Natural killer cell (primary cell): ENCODE results near the gene CNDP1. TPM values are rescaled to one million over a fixed set of nuclear protein-coding genes. Genes with fewer than 3 reads are reported as not detected.

ENCODE experiments used
- ATAC-seq, 3 donors: fragments of 150-1000 bp in 2 of 3; fragments of 200-7000 bp in 1 of 3; cut with Tn5 transposase; 1 replicate in 1 of 3; 2 replicates in 2 of 3; pipeline ENCODE4 v1.10.0; 2021; ENCODE audit warnings: mild to moderate bottlenecking in 2 of 3, moderate library complexity in 2 of 3
- DNase-seq, 2 donors: peaks; one replicate each; pipeline versions ENCODE4 v3.0.0 to v3.0.0-alpha.2; 2013 to 2021; ENCODE audit warnings: mixed read lengths in 1 of 2
- H3K27ac ChIP-seq: one replicate; pipeline ENCODE4 v1.5.1; 2013; ENCODE audit warnings: mild to moderate bottlenecking, low read length
- H3K27me3 ChIP-seq: one replicate; pipeline ENCODE4 v1.6.1; 2013; ENCODE audit warnings: low read length; ENCODE audit not compliant: control insufficient read depth, insufficient read depth
- H3K36me3 ChIP-seq: one replicate; pipeline ENCODE4 v1.6.1; 2013; ENCODE audit warnings: low read length; ENCODE audit not compliant: control insufficient read depth, insufficient read depth
- H3K4me1 ChIP-seq: one replicate; pipeline ENCODE4 v1.6.1; 2013; ENCODE audit warnings: low read length; ENCODE audit not compliant: control insufficient read depth, insufficient read depth
- H3K4me3 ChIP-seq: one replicate; pipeline ENCODE4 v1.5.1; 2013; ENCODE audit warnings: low read length
- H3K9me3 ChIP-seq: one replicate; pipeline ENCODE4 v1.6.1; 2013; ENCODE audit warnings: low read length; ENCODE audit not compliant: control insufficient read depth, insufficient read depth
- H3K27ac Mint-ChIP-seq, 2 donors: one replicate each; pipeline ENCODE4 v1.8.0; 2022; ENCODE audit warnings: mild to moderate bottlenecking in 2 of 2, mixed read lengths in 2 of 2, moderate library complexity in 1 of 2
- H3K27me3 Mint-ChIP-seq, 2 donors: one replicate each; pipeline ENCODE4 v1.8.0; 2022; ENCODE audit warnings: low read depth in 2 of 2, mixed read lengths in 2 of 2
- H3K36me3 Mint-ChIP-seq: one replicate; pipeline ENCODE4 v1.8.0; 2022; ENCODE audit warnings: mixed read lengths
- H3K4me1 Mint-ChIP-seq, 2 donors: one replicate each; pipeline ENCODE4 v1.8.0; 2022; ENCODE audit warnings: mixed read lengths in 2 of 2
- H3K4me3 Mint-ChIP-seq: one replicate; pipeline ENCODE4 v1.8.0; 2022; ENCODE audit warnings: mild to moderate bottlenecking, moderate library complexity, mixed read lengths
- H3K9me3 Mint-ChIP-seq, 2 donors: one replicate each; pipeline ENCODE4 v1.8.0; 2022; ENCODE audit warnings: mixed read lengths in 2 of 2
- CTCF ChIP-seq: fragments of 200-600 bp; IDR thresholded peaks from one replicate; pipeline ENCODE4 v1.8.0; 2022; ENCODE audit warnings: antibody characterized with exemption
- WGBS: methylation state at CpG from one replicate; pipeline ENCODE4 v1.1.7; 2013; ENCODE audit warnings: missing lambda C conversion rate; ENCODE audit not compliant: insufficient coverage; 5-methylcytosine and 5-hydroxymethylcytosine counted together
- intact Hi-C: fragments of 100-400 bp; cut with micrococcal nuclease; formaldehyde crosslinking; loops from one replicate; pipeline ENCODE4 v1.14.2; 2022
- total RNA-seq, 4 donors: library from RNA; stranded (reverse); fragments of 120-200 nt in 1 of 4; gene quantifications; one replicate each; pipeline versions ENCODE4 v1.2.3 to v1.2.4, GENCODE V29; 2013 to 2022

CNDP1 gene
- total RNA-seq, 3 donors from 2014 or later (not counting 1 experiment from before 2014, with no cell fraction given) = 0.31 to 0.60 (median 0.57) TPM

- no peak for ATAC-seq
- no peak for TF ChIP-seq CTCF
- peaks cover 91% of the 10 kb centered on the region for H3K36me3 ChIP-seq
- 95% methylated on average over 7 of the region's 7 CpGs for WGBS
- H3K27ac ChIP-seq = no peak overlapping the region
- Mint-ChIP-seq H3K4me1 (peaks cover 7 to 33% of the 10 kb centered on the region in 2 donors), H3K27ac (no peak overlapping the region), H3K4me3 (no peak overlapping the region), H3K9me3 (no peaks in the 10 kb centered on the region), H3K36me3 (peaks cover 2% of the 10 kb centered on the region), H3K27me3 (no peaks in the 10 kb centered on the region)
- DNase-seq = no peak
- H3K4me3 ChIP-seq = no peak overlapping the region
- no peaks in the 10 kb centered on the region for H3K9me3 ChIP-seq
- intact Hi-C loops = no loop called here
- no peaks in the 10 kb centered on the region for H3K4me1 ChIP-seq
- no peaks in the 10 kb centered on the region for H3K27me3 ChIP-seq
Measured at GRCh38 chr18:74511823-74512222, 22.5 kb upstream of the CNDP1 start.

- no peak overlapping the region for H3K4me3 Mint-ChIP-seq
- peaks cover 6 to 27% of the 10 kb centered on the region in 2 donors for H3K4me1 Mint-ChIP-seq
- H3K27ac ChIP-seq = no peak overlapping the region
- H3K9me3 Mint-ChIP-seq = no peaks in the 10 kb centered on the region
- intact Hi-C loops = no loop called here
- peaks cover 91% of the 10 kb centered on the region for H3K36me3 ChIP-seq
- no peaks in the 10 kb centered on the region for H3K9me3 ChIP-seq
- H3K27ac Mint-ChIP-seq = no peak overlapping the region
- no peaks in the 10 kb centered on the region for H3K36me3 Mint-ChIP-seq
- TF ChIP-seq CTCF = no peak
- no peaks in the 10 kb centered on the region for H3K27me3 Mint-ChIP-seq
- H3K27me3 ChIP-seq = no peaks in the 10 kb centered on the region
- 96% methylated on average over 15 of the region's 15 CpGs for WGBS
- no peak overlapping the region for H3K4me3 ChIP-seq
- no peaks in the 10 kb centered on the region for H3K4me1 ChIP-seq
- ATAC-seq (no peak), DNase-seq (no peak)
Measured at GRCh38 chr18:74512321-74513053, 21.8 kb upstream of the CNDP1 start.

GRCh38 chr18:74513149-74513882, 21.0 kb upstream of the CNDP1 start:
- H3K27ac Mint-ChIP-seq = no peak overlapping the region
- H3K4me1 Mint-ChIP-seq = peaks cover 6 to 23% of the 10 kb centered on the region in 2 donors
- ATAC-seq (no peak), DNase-seq (no peak)
- Histone ChIP-seq H3K9me3 (no peaks in the 10 kb centered on the region), H3K36me3 (peaks cover 87% of the 10 kb centered on the region), H3K4me1 (no peaks in the 10 kb centered on the region), H3K4me3 (no peak overlapping the region), H3K27ac (no peak overlapping the region), H3K27me3 (no peaks in the 10 kb centered on the region)
- WGBS = 90% methylated on average over 26 of the region's 27 CpGs
- no peak for TF ChIP-seq CTCF
- intact Hi-C loops = no loop called here
- H3K9me3 Mint-ChIP-seq = no peaks in the 10 kb centered on the region
- H3K36me3 Mint-ChIP-seq = no peaks in the 10 kb centered on the region
- no peaks in the 10 kb centered on the region for H3K27me3 Mint-ChIP-seq
- H3K4me3 Mint-ChIP-seq = no peak overlapping the region
